ENCODE data around the gene LRP10. TPM values are rescaled to one million over a fixed set of nuclear protein-coding genes. Genes with fewer than 3 reads are reported as not detected.

Gene LRP10
- total RNA-seq, 2 donors from 2014 or later, result 53.4 to 60.4 TPM

- Mint-ChIP-seq H3K27me3 (peaks cover 0 to 3% of the 10 kb centered on the region in 2 donors), H3K4me1 (ENCODE audit: low read depth in 2 of 2) (peaks cover 28 to 33% of the 10 kb centered on the region in 2 donors), H3K9me3 (no peaks in the 10 kb centered on the region), H3K4me3 (no peak within 1 kb of the TSS), H3K36me3 (no peaks in the 10 kb centered on the region), H3K27ac (peak within 1 kb of the TSS; percentile 34 to 54)
- ATAC-seq (no peak), DNase-seq (ENCODE audit: low spot score) (no peak)
Measured at GRCh38 chr14:22883173-22883976, 11.8 kb downstream of the LRP10 start, which contains the start of gene REM2. TSS of gene REM2 (plus strand) at chr14:22883222. CDS start at chr14:22883288, 66 bp downstream.

- Mint-ChIP-seq H3K27ac (peak overlapping the region in 1 of 2 donors; percentile 1), H3K9me3 (no peaks in the 10 kb centered on the region), H3K36me3 (no peaks in the 10 kb centered on the region), H3K4me1 (ENCODE audit: low read depth in 2 of 2) (peaks cover 28 to 33% of the 10 kb centered on the region in 2 donors), H3K4me3 (no peak overlapping the region), H3K27me3 (peaks cover 0 to 3% of the 10 kb centered on the region in 2 donors)
- DNase-seq (ENCODE audit: low spot score) (no peak), ATAC-seq (no peak)
Measured at GRCh38 chr14:22884076-22884737, 12.7 kb downstream of the LRP10 start.

GRCh38 chr14:22884738-22885523 is 13.4 kb downstream of the LRP10 start:
- H3K9me3 Mint-ChIP-seq, result no peaks in the 10 kb centered on the region
- DNase-seq (ENCODE audit: low spot score) (no peak), ATAC-seq (no peak)
- no peaks in the 10 kb centered on the region for H3K36me3 Mint-ChIP-seq
- no peak overlapping the region for H3K4me3 Mint-ChIP-seq
- H3K27me3 Mint-ChIP-seq, result peaks cover 0 to 3% of the 10 kb centered on the region in 2 donors
- no peak overlapping the region for H3K27ac Mint-ChIP-seq
- peaks cover 31 to 37% of the 10 kb centered on the region in 2 donors for H3K4me1 Mint-ChIP-seq (ENCODE audit: low read depth in 2 of 2)

- ATAC-seq (no peak), DNase-seq (ENCODE audit: low spot score) (no peak)
- H3K36me3 Mint-ChIP-seq, result no peaks in the 10 kb centered on the region
- H3K4me1 Mint-ChIP-seq (ENCODE audit: low read depth in 2 of 2), result peaks cover 33 to 39% of the 10 kb centered on the region in 2 donors
- H3K27me3 Mint-ChIP-seq, result peaks cover 0 to 3% of the 10 kb centered on the region in 2 donors
- H3K27ac Mint-ChIP-seq, result no peak overlapping the region
- H3K9me3 Mint-ChIP-seq, result no peaks in the 10 kb centered on the region
- peak overlapping the region; percentile 75 for H3K4me3 Mint-ChIP-seq
Measured at GRCh38 chr14:22885975-22886374, 14.4 kb downstream of the LRP10 start.

GRCh38 chr14:22886500-22887259 is 15.1 kb downstream of the LRP10 start:
- H3K27ac Mint-ChIP-seq, result peak overlapping the region; percentile 64 to 71
- H3K4me3 Mint-ChIP-seq, result peak overlapping the region; percentile 81
- ATAC-seq (peak; percentile 88 to 89), DNase-seq (ENCODE audit: low spot score) (peak; percentile 83)
- no peaks in the 10 kb centered on the region for H3K9me3 Mint-ChIP-seq
- peaks cover 33 to 38% of the 10 kb centered on the region in 2 donors for H3K4me1 Mint-ChIP-seq (ENCODE audit: low read depth in 2 of 2)
- peaks cover 0 to 3% of the 10 kb centered on the region in 2 donors for H3K27me3 Mint-ChIP-seq
- H3K36me3 Mint-ChIP-seq, result no peaks in the 10 kb centered on the region

- peaks cover 0 to 3% of the 10 kb centered on the region in 2 donors for H3K27me3 Mint-ChIP-seq
- H3K4me1 Mint-ChIP-seq (ENCODE audit: low read depth in 2 of 2), result peaks cover 29 to 34% of the 10 kb centered on the region in 2 donors
- H3K9me3 Mint-ChIP-seq, result no peaks in the 10 kb centered on the region
- ATAC-seq (peak in 1 of 2 donors; percentile 14), DNase-seq (ENCODE audit: low spot score) (no peak)
- H3K36me3 Mint-ChIP-seq, result no peaks in the 10 kb centered on the region
- peak overlapping the region; percentile 81 for H3K4me3 Mint-ChIP-seq
- peak overlapping the region; percentile 64 to 71 for H3K27ac Mint-ChIP-seq
Measured at GRCh38 chr14:22887260-22887989, 15.9 kb downstream of the LRP10 start.

GRCh38 chr14:22887990-22888378 is 16.4 kb downstream of the LRP10 start:
- Mint-ChIP-seq H3K27ac (no peak overlapping the region), H3K4me3 (peak overlapping the region; percentile 6), H3K27me3 (peaks cover 0 to 3% of the 10 kb centered on the region in 2 donors), H3K36me3 (no peaks in the 10 kb centered on the region), H3K4me1 (ENCODE audit: low read depth in 2 of 2) (peaks cover 29 to 34% of the 10 kb centered on the region in 2 donors), H3K9me3 (no peaks in the 10 kb centered on the region)
- ATAC-seq (no peak), DNase-seq (ENCODE audit: low spot score) (no peak)

GRCh38 chr14:22888662-22889061 is 17.1 kb downstream of the LRP10 start:
- ATAC-seq, result no peak
- Mint-ChIP-seq H3K27me3 (peaks cover 0 to 3% of the 10 kb centered on the region in 2 donors), H3K36me3 (no peaks in the 10 kb centered on the region), H3K27ac (no peak overlapping the region), H3K9me3 (no peaks in the 10 kb centered on the region), H3K4me3 (no peak overlapping the region), H3K4me1 (ENCODE audit: low read depth in 2 of 2) (peaks cover 29 to 30% of the 10 kb centered on the region in 2 donors)
- no peak for DNase-seq (ENCODE audit: low spot score)

GRCh38 chr14:22890416-22890815 is 18.9 kb downstream of the LRP10 start:
- no peak overlapping the region for H3K4me3 Mint-ChIP-seq
- H3K36me3 Mint-ChIP-seq, result no peaks in the 10 kb centered on the region
- no peaks in the 10 kb centered on the region for H3K9me3 Mint-ChIP-seq
- no peak for ATAC-seq
- H3K27me3 Mint-ChIP-seq, result no peaks in the 10 kb centered on the region
- H3K27ac Mint-ChIP-seq, result no peak overlapping the region
- DNase-seq (ENCODE audit: low spot score), result no peak
- peaks cover 22 to 25% of the 10 kb centered on the region in 2 donors for H3K4me1 Mint-ChIP-seq (ENCODE audit: low read depth in 2 of 2)

- Mint-ChIP-seq H3K4me3 (no peak overlapping the region), H3K4me1 (ENCODE audit: low read depth in 2 of 2) (peaks cover 11 to 12% of the 10 kb centered on the region in 2 donors), H3K27me3 (no peaks in the 10 kb centered on the region), H3K27ac (no peak overlapping the region), H3K9me3 (no peaks in the 10 kb centered on the region), H3K36me3 (no peaks in the 10 kb centered on the region)
- ATAC-seq, result no peak
- DNase-seq (ENCODE audit: low spot score), result no peak
Measured at GRCh38 chr14:22892488-22892887, 20.9 kb downstream of the LRP10 start.

- DNase-seq (ENCODE audit: low spot score), result no peak
- no peak for ATAC-seq
Measured at GRCh38 chr14:22893706-22894105, 22.2 kb downstream of the LRP10 start.

GRCh38 chr14:22895402-22895801 is 23.9 kb downstream of the LRP10 start:
- ATAC-seq (no peak), DNase-seq (ENCODE audit: low spot score) (no peak)
- Mint-ChIP-seq H3K27ac (no peak overlapping the region), H3K9me3 (no peaks in the 10 kb centered on the region), H3K36me3 (peaks cover 5% of the 10 kb centered on the region), H3K4me3 (no peak overlapping the region), H3K4me1 (ENCODE audit: low read depth in 2 of 2) (peaks cover 6 to 9% of the 10 kb centered on the region in 2 donors), H3K27me3 (no peaks in the 10 kb centered on the region)

More at GRCh38 chr14:22893706-22894105, 22.2 kb downstream of the LRP10 start:
- no peaks in the 10 kb centered on the region for H3K9me3 Mint-ChIP-seq
- no peak overlapping the region for H3K27ac Mint-ChIP-seq
- H3K4me1 Mint-ChIP-seq (ENCODE audit: low read depth in 2 of 2), result peaks cover 9 to 11% of the 10 kb centered on the region in 2 donors
- no peak overlapping the region for H3K4me3 Mint-ChIP-seq
- peaks cover 5% of the 10 kb centered on the region for H3K36me3 Mint-ChIP-seq
- H3K27me3 Mint-ChIP-seq, result no peaks in the 10 kb centered on the region
